ENCODE data around the gene PWWP2B.

GRCh38 chr10:132361581-132362101 lies 35.4 kb upstream of the PWWP2B start:
- TF ChIP-seq CTCF (conservative IDR thresholded peaks at IDR 0.05 in 1 of 2, IDR thresholded peaks at IDR 0.05 in 1 of 2; ENCODE audit: extremely low read depth in 1 of 2, insufficient read depth in 1 of 2, low read depth in 1 of 2, low read length in 2 of 2) (no peak), EZH2 (IDR thresholded peaks at IDR 0.05; ENCODE audit: borderline replicate concordance, low read length) (no peak)

All from mammary epithelial cell (primary cell).